Adrenal gland (tissue), 5 donors: ENCODE data around the gene LIG1.

Experiments used
- CTCF ChIP-seq, 6 experiments: fragments of 450-650 bp in 4 of 6; fragments of 200-600 bp in 2 of 6; sonication (generic) in 1 of 6; IDR thresholded peaks; 1 replicate in 5 of 6; 2 replicates in 1 of 6; pipeline versions ENCODE4 v1.5.1 to v1.8.0; 2016 to 2021; ENCODE audit warnings: antibody characterized with exemption in 6 of 6, mild to moderate bottlenecking in 2 of 6, moderate library complexity in 1 of 6
- POLR2A ChIP-seq, 2 donors: fragments of 450-650 bp; IDR thresholded peaks; one replicate each; pipeline ENCODE4 v1.6.1; 2017; ENCODE audit warnings: antibody characterized with exemption in 2 of 2, mild to moderate bottlenecking in 2 of 2, moderate library complexity in 1 of 2
- donor health status: DM: no; HTN: no; CAD: no.

- no peak for TF ChIP-seq CTCF (IDR thresholded peaks at IDR 0.05)
- no peak for TF ChIP-seq POLR2A (IDR thresholded peaks at IDR 0.05)
These were observed 11.4 kb upstream of the LIG1 start for GRCh38 chr19:48181505-48181904.
